HEK293 (cell line): ENCODE measurements around the gene ATXN1L.

Experiments used
- CTCF ChIA-PET: fragments of 350-600 bp; formaldehyde crosslinking; extraction: SDS; loops from one replicate; lab custom pipeline; 2021; ENCODE audit warnings: antibody characterized with exemption; lab: Yijun Ruan, JAX
- POLR2A ChIA-PET: fragments of 300-600 bp; formaldehyde crosslinking; extraction: SDS; loops from one replicate; lab custom pipeline; 2020; ENCODE audit warnings: antibody characterized with exemption, inconsistent platforms; lab: Yijun Ruan, JAX
- H3K27ac ChIP-seq: fragments of 200-500 bp; sonication (Bioruptor generic); 2 replicates; pipeline ENCODE4 v1.5.1; 2014; ENCODE audit warnings: low read depth, low read length, control low read depth, inconsistent platforms; ENCODE audit errors: extremely low read depth
- H3K36me3 ChIP-seq, 2 experiments: fragments of 200-500 bp in 1 of 2; sonication (Bioruptor generic) in 1 of 2; 1 replicate in 1 of 2; 2 replicates in 1 of 2; pipeline ENCODE4 v1.5.1; 2014 to 2017; ENCODE audit warnings: inconsistent platforms in 2 of 2, low read length in 2 of 2; ENCODE audit not compliant: control insufficient read depth in 2 of 2, insufficient read depth in 1 of 2
- H3K4me1 ChIP-seq: fragments of 200-500 bp; sonication (Bioruptor generic); 2 replicates; pipeline ENCODE4 v1.5.1; 2014; ENCODE audit warnings: mild to moderate bottlenecking, low read length, inconsistent platforms; ENCODE audit not compliant: control insufficient read depth, insufficient read depth
- H3K4me3 ChIP-seq: 2 replicates; pipeline ENCODE4 v1.5.1; 2011; ENCODE audit warnings: low read depth, mild to moderate bottlenecking, control low read depth, low read length, moderate library complexity
- H3K9me3 ChIP-seq: fragments of 200-500 bp; sonication (Bioruptor generic); 2 replicates; pipeline ENCODE4 v1.5.1; 2014; ENCODE audit warnings: low read depth, low read length, inconsistent platforms; ENCODE audit not compliant: control insufficient read depth, insufficient read depth
- GLI4 ChIP-seq: fragments of 450-650 bp; formaldehyde crosslinking; IDR thresholded peaks from 2 replicates; pipeline ENCODE4 v1.5.1; 2016; ENCODE audit warnings: missing biosample characterization, missing genetic modification characterization
- KLF1 ChIP-seq: fragments of 450-650 bp; formaldehyde crosslinking; IDR thresholded peaks from 2 replicates; pipeline ENCODE4 v1.5.1; 2016; ENCODE audit warnings: missing biosample characterization, missing genetic modification characterization
- KLF16 ChIP-seq: fragments of 450-650 bp; formaldehyde crosslinking; IDR thresholded peaks from 2 replicates; pipeline ENCODE4 v1.5.1; 2017; ENCODE audit warnings: missing biosample characterization, missing genetic modification characterization
- KLF9 ChIP-seq: fragments of 450-650 bp; formaldehyde crosslinking; IDR thresholded peaks from 2 replicates; pipeline ENCODE4 v1.5.1; 2016; ENCODE audit warnings: missing biosample characterization, missing genetic modification characterization, low read depth
- MYNN ChIP-seq: fragments of 450-650 bp; formaldehyde crosslinking; IDR thresholded peaks from 2 replicates; pipeline ENCODE4 v1.5.1; 2016; ENCODE audit warnings: missing biosample characterization, missing genetic modification characterization, borderline replicate concordance
- PBX3 ChIP-seq: sonication (generic); formaldehyde crosslinking; IDR thresholded peaks from 2 replicates; pipeline ENCODE4 v1.8.1; 2022; ENCODE audit warnings: mild to moderate bottlenecking, moderate library complexity, missing genetic modification reagents
- SP2 ChIP-seq: fragments of 450-650 bp; formaldehyde crosslinking; IDR thresholded peaks from 2 replicates; pipeline ENCODE4 v1.5.1; 2016; ENCODE audit warnings: missing biosample characterization, missing genetic modification characterization
- SP3 ChIP-seq: fragments of 450-650 bp; formaldehyde crosslinking; IDR thresholded peaks from 2 replicates; pipeline ENCODE4 v1.5.1; 2016; ENCODE audit warnings: missing biosample characterization, missing genetic modification characterization
- SP7 ChIP-seq: fragments of 450-650 bp; formaldehyde crosslinking; IDR thresholded peaks from 2 replicates; pipeline ENCODE4 v1.5.1; 2016; ENCODE audit warnings: missing biosample characterization, missing genetic modification characterization
- ZBTB1 ChIP-seq: fragments of 450-650 bp; formaldehyde crosslinking; IDR thresholded peaks from 2 replicates; pipeline ENCODE4 v1.5.1; 2016; ENCODE audit warnings: missing biosample characterization, missing genetic modification characterization
- ZIC2 ChIP-seq: fragments of 450-650 bp; formaldehyde crosslinking; IDR thresholded peaks from 2 replicates; pipeline ENCODE4 v1.5.1; 2016; ENCODE audit warnings: missing biosample characterization, missing genetic modification characterization
- ZNF138 ChIP-seq: fragments of 450-650 bp; formaldehyde crosslinking; IDR thresholded peaks from 2 replicates; pipeline ENCODE4 v1.5.1; 2016; ENCODE audit warnings: missing biosample characterization, missing genetic modification characterization, borderline replicate concordance
- ZNF169 ChIP-seq: fragments of 450-650 bp; formaldehyde crosslinking; IDR thresholded peaks from 2 replicates; pipeline ENCODE4 v1.5.1; 2016; ENCODE audit warnings: missing biosample characterization, missing genetic modification characterization
- ZNF174 ChIP-seq: fragments of 450-650 bp; formaldehyde crosslinking; IDR thresholded peaks from 2 replicates; pipeline ENCODE4 v1.5.0; 2017; ENCODE audit warnings: missing biosample characterization, mild to moderate bottlenecking, missing genetic modification characterization
- ZNF221 ChIP-seq: fragments of 450-650 bp; formaldehyde crosslinking; IDR thresholded peaks from 2 replicates; pipeline ENCODE4 v1.5.1; 2017; ENCODE audit warnings: missing biosample characterization, missing genetic modification characterization, borderline replicate concordance
- ZNF26 ChIP-seq: fragments of 450-650 bp; formaldehyde crosslinking; IDR thresholded peaks from 2 replicates; pipeline ENCODE4 v1.5.1; 2016; ENCODE audit warnings: missing biosample characterization, missing genetic modification characterization
- ZNF311 ChIP-seq: fragments of 450-650 bp; formaldehyde crosslinking; IDR thresholded peaks from 2 replicates; pipeline ENCODE4 v1.5.1; 2017; ENCODE audit warnings: missing biosample characterization, missing genetic modification characterization, borderline replicate concordance
- ZNF335 ChIP-seq: fragments of 450-650 bp; formaldehyde crosslinking; conservative IDR thresholded peaks from 2 replicates; pipeline ENCODE4 v1.5.1; 2016; ENCODE audit warnings: missing biosample characterization, missing genetic modification characterization
- ZNF366 ChIP-seq: fragments of 450-650 bp; formaldehyde crosslinking; conservative IDR thresholded peaks from 2 replicates; pipeline ENCODE4 v1.5.1; 2016; ENCODE audit warnings: missing biosample characterization, missing genetic modification characterization
- ZNF394 ChIP-seq: fragments of 450-650 bp; formaldehyde crosslinking; IDR thresholded peaks from 2 replicates; pipeline ENCODE4 v1.5.1; 2016; ENCODE audit warnings: missing biosample characterization, missing genetic modification characterization, mild to moderate bottlenecking, moderate library complexity, borderline replicate concordance
- ZNF426 ChIP-seq: fragments of 450-650 bp; formaldehyde crosslinking; IDR thresholded peaks from 2 replicates; pipeline ENCODE4 v1.5.1; 2017; ENCODE audit warnings: missing biosample characterization, missing genetic modification characterization, mild to moderate bottlenecking, inconsistent platforms, moderate library complexity
- ZNF473 ChIP-seq: fragments of 450-650 bp; formaldehyde crosslinking; IDR thresholded peaks from 2 replicates; pipeline ENCODE4 v1.5.1; 2017; ENCODE audit warnings: missing biosample characterization, missing genetic modification characterization
- ZNF544 ChIP-seq: fragments of 450-650 bp; formaldehyde crosslinking; IDR thresholded peaks from 2 replicates; pipeline ENCODE4 v1.5.0; 2017; ENCODE audit warnings: missing biosample characterization, missing genetic modification characterization
- ZNF555 ChIP-seq: fragments of 450-650 bp; formaldehyde crosslinking; conservative IDR thresholded peaks from 2 replicates; pipeline ENCODE4 v1.5.1; 2017; ENCODE audit warnings: missing biosample characterization, mild to moderate bottlenecking, missing genetic modification characterization, inconsistent platforms
- ZNF600 ChIP-seq: fragments of 450-650 bp; formaldehyde crosslinking; IDR thresholded peaks from 2 replicates; pipeline ENCODE4 v1.5.1; 2016; ENCODE audit warnings: missing biosample characterization, missing genetic modification characterization
- ZNF629 ChIP-seq: fragments of 450-650 bp; formaldehyde crosslinking; IDR thresholded peaks from 2 replicates; pipeline ENCODE4 v1.5.1; 2017; ENCODE audit warnings: missing biosample characterization, missing genetic modification characterization
- ZNF660 ChIP-seq: fragments of 450-650 bp; IDR thresholded peaks from 2 replicates; pipeline ENCODE4 v1.5.1; 2018; ENCODE audit warnings: missing biosample characterization, mild to moderate bottlenecking, missing genetic modification characterization
- ZNF670 ChIP-seq: fragments of 450-650 bp; formaldehyde crosslinking; IDR thresholded peaks from 2 replicates; pipeline ENCODE4 v1.5.1; 2016; ENCODE audit warnings: missing biosample characterization, missing genetic modification characterization, low read depth
- ZNF692 ChIP-seq: fragments of 450-650 bp; formaldehyde crosslinking; IDR thresholded peaks from 2 replicates; pipeline ENCODE4 v1.5.1; 2016; ENCODE audit warnings: missing biosample characterization, missing genetic modification characterization
- ZNF701 ChIP-seq: fragments of 450-650 bp; formaldehyde crosslinking; IDR thresholded peaks from 2 replicates; pipeline ENCODE4 v1.5.1; 2016; ENCODE audit warnings: missing biosample characterization, missing genetic modification characterization
- ZNF76 ChIP-seq: fragments of 450-650 bp; formaldehyde crosslinking; IDR thresholded peaks from 2 replicates; pipeline ENCODE4; 2016; ENCODE audit warnings: low read depth, missing biosample characterization, missing genetic modification characterization, borderline replicate concordance
- ZNF785 ChIP-seq: fragments of 450-650 bp; formaldehyde crosslinking; IDR thresholded peaks from 2 replicates; pipeline ENCODE4 v1.5.1; 2016; ENCODE audit warnings: missing biosample characterization, missing genetic modification characterization
- ZNF792 ChIP-seq: fragments of 450-650 bp; formaldehyde crosslinking; IDR thresholded peaks from 2 replicates; pipeline ENCODE4 v1.5.1; 2016; ENCODE audit warnings: missing biosample characterization, missing genetic modification characterization
- ZSCAN23 ChIP-seq: fragments of 450-650 bp; formaldehyde crosslinking; IDR thresholded peaks from 2 replicates; pipeline ENCODE4 v1.5.1; 2016; ENCODE audit warnings: missing biosample characterization, missing genetic modification characterization

The ATXN1L gene

GRCh38 chr16:71848622-71849021 lies 2.8 kb downstream of the ATXN1L start:
- H3K27ac ChIP-seq = no peak overlapping the region
- H3K36me3 ChIP-seq = peaks cover 10 to 58% of the 10 kb centered on the region in 2 experiments; a peak in 2 of 3 replicates
- ChIA-PET POLR2A (interaction anchor here (0.7 to 0.8 kb wide), 2 partner anchors 56 to 139 kb away, joined by 4 to 5 read pairs; no protein-coding TSS in a partner anchor), CTCF (interaction anchor here (3.0 kb wide), 1 partner anchor 34 kb away, joined by 10 read pairs; no protein-coding TSS in a partner anchor)
- peaks cover 9% of the 10 kb centered on the region; the same call in 1 of the 2 replicates for H3K4me1 ChIP-seq
- no peak overlapping the region for H3K4me3 ChIP-seq
- H3K9me3 ChIP-seq = no peaks in the 10 kb centered on the region
- TF ChIP-seq ZNF555 (tag by site-specific recombination) = no peak
- no peak for TF ChIP-seq ZIC2 (tag by site-specific recombination)
- TF ChIP-seq ZNF426 = no peak
- TF ChIP-seq SP2 (tag by site-specific recombination) = peak; percentile 23
- peak; percentile 55 for TF ChIP-seq SP7 (tag by site-specific recombination)
- peak; percentile 34; the same call in 1 of the 2 replicates for TF ChIP-seq KLF1 (tag by site-specific recombination)
- TF ChIP-seq KLF16 (tag by site-specific recombination) = no peak
- peak; percentile 63; the same call in 1 of the 2 replicates for TF ChIP-seq ZNF692
- no peak for TF ChIP-seq ZNF473 (tag by site-specific recombination)
- TF ChIP-seq ZNF670 (tag by site-specific recombination) = no peak
- no peak for TF ChIP-seq ZNF366 (tag by site-specific recombination)
- TF ChIP-seq ZNF335 = peak; percentile 29; the same call in 1 of the 2 replicates
- no peak for TF ChIP-seq ZNF26
- no peak for TF ChIP-seq ZNF174 (tag by site-specific recombination)
- TF ChIP-seq ZNF169 = no peak
- no peak for TF ChIP-seq ZBTB1
- TF ChIP-seq GLI4 (tag by site-specific recombination) = no peak
- no peak for TF ChIP-seq ZSCAN23
- no peak for TF ChIP-seq ZNF785 (tag by site-specific recombination)
- TF ChIP-seq ZNF701 (tag by site-specific recombination) = no peak
- TF ChIP-seq ZNF138 (tag by site-specific recombination) = no peak
- peak; percentile 75 for TF ChIP-seq ZNF600 (tag by site-specific recombination)
- no peak for TF ChIP-seq PBX3 (CRISPR knock-in tag)
- peak; percentile 46; the same call in 1 of the 2 replicates for TF ChIP-seq ZNF660 (tag by site-specific recombination)
- peak; percentile 63; the same call in 1 of the 2 replicates for TF ChIP-seq ZNF394 (tag by site-specific recombination)
- no peak; the same call in 1 of the 2 replicates for TF ChIP-seq ZNF76 (tag by site-specific recombination)
- no peak for TF ChIP-seq ZNF792 (tag by site-specific recombination)
- TF ChIP-seq ZNF544 (tag by site-specific recombination) = no peak
- TF ChIP-seq ZNF221 (tag by site-specific recombination) = no peak
- peak; percentile 27; the same call in 1 of the 2 replicates for TF ChIP-seq SP3
- TF ChIP-seq ZNF311 (tag by site-specific recombination) = no peak
- TF ChIP-seq MYNN (tag by site-specific recombination) = no peak
- TF ChIP-seq ZNF629 (tag by site-specific recombination) = peak; percentile 89
- TF ChIP-seq KLF9 = 0 out of 2 replicates have a peak, but pooled peaks have one; percentile 10
